Thymus (tissue), 11 donors: ENCODE measurements around the gene EP400. TPM values are rescaled to one million over a fixed set of nuclear protein-coding genes. Genes with fewer than 3 reads are reported as not detected.
"Not testable (repeated sequence)": the region's sequence is repeated elsewhere in the genome, so short reads cannot be mapped to it uniquely, and the experiment has no call there.

Experiments
- DNase-seq, 9 donors: peaks; one replicate each; pipeline ENCODE4 v3.0.0-alpha.2; 2013; ENCODE audit warnings: low spot score in 9 of 9, low read depth in 6 of 9, missing footprints in 1 of 9
- H3K27ac ChIP-seq, 2 donors: one replicate each; pipeline ENCODE4 v1.5.1; 2013; ENCODE audit warnings: control low read depth in 1 of 2, low read depth in 1 of 2, low read length in 1 of 2, mild to moderate bottlenecking in 1 of 2, moderate library complexity in 1 of 2
- H3K27me3 ChIP-seq, 2 donors: one replicate each; pipeline ENCODE4 v1.5.1; 2013; ENCODE audit warnings: low read length in 1 of 2; ENCODE audit not compliant: control insufficient read depth in 2 of 2, insufficient read depth in 1 of 2
- H3K36me3 ChIP-seq, 2 donors: one replicate each; pipeline ENCODE4 v1.5.1; 2013; ENCODE audit warnings: low read length in 1 of 2, mild to moderate bottlenecking in 1 of 2, moderate library complexity in 1 of 2; ENCODE audit not compliant: control insufficient read depth in 2 of 2, insufficient read depth in 2 of 2
- H3K4me1 ChIP-seq, 2 donors: one replicate each; pipeline ENCODE4 v1.5.1; 2013; ENCODE audit warnings: low read length in 2 of 2; ENCODE audit not compliant: control insufficient read depth in 2 of 2, insufficient read depth in 2 of 2
- H3K4me3 ChIP-seq, 2 donors: one replicate each; pipeline ENCODE4 v1.5.1; 2013; ENCODE audit warnings: low read length in 2 of 2, control low read depth in 1 of 2, mild to moderate bottlenecking in 1 of 2
- H3K9me3 ChIP-seq, 2 donors: one replicate each; pipeline ENCODE4 v1.5.1; 2013; ENCODE audit warnings: low read length in 1 of 2, mild to moderate bottlenecking in 1 of 2; ENCODE audit not compliant: control insufficient read depth in 2 of 2, insufficient read depth in 1 of 2
- WGBS: extraction: QIAGEN DNeasy Blood & Tissue Kit; methylation state at CpG from one replicate; pipeline ENCODE4 v1.1.7; 2013; 5-methylcytosine and 5-hydroxymethylcytosine counted together
- polyA plus RNA-seq: library from polyadenylated mRNA; stranded (reverse); fragments of 200-250 nt; gene quantifications from one replicate; pipeline ENCODE4 v1.2.3, GENCODE V29; 2013
- total RNA-seq: library from RNA; stranded (reverse); fragments of 120-200 nt; gene quantifications from one replicate; pipeline ENCODE4 v1.2.4, GENCODE V29; 2013
- donor health status: healthy.

The EP400 gene
- total and polyA plus RNA-seq, 2 donors, result 4.6 to 28.9 TPM

DNA sequence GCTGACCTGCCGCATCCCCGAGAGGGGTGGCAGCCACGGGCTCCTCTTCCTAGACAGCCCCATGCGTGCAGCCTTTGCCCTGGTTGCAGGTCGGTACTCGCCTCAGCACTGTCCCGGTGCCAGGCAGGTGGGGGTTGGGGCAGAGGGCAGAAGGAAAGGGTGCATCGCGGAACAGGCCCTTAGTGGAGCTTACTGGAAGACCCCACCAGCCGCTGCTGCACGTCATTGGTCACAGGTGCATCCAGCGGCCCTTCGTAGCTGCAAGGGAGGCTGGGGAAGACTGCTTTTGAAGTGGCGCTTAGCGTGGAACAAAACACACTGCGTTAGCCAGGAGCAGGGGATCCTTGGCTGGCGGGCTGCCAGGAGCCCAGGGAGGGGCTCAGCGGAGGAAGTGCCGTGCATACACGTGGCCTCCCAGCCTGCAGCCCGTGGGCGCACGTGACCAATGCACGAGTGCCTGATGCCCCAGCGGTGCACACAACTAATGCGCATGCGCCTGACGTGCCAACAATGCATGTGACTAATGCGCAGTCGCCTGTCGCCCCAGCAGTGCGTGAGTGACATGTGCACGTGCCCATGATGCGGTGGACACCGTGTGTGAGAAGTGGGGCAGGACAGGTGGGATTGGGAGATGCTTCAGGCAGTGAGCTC, 5.0 kb upstream of the EP400 start:
- WGBS, result 95% methylated on average over 35 of the region's 35 CpGs
- no peak for DNase-seq
- Histone ChIP-seq H3K4me3 (no peak overlapping the region), H3K36me3 (peaks cover 18 to 39% of the 10 kb centered on the region in 2 donors), H3K27me3 (no peaks in the 10 kb centered on the region), H3K27ac (no peak overlapping the region), H3K9me3 (peaks cover 0 to 4% of the 10 kb centered on the region in 2 donors), H3K4me1 (peaks cover 0 to 5% of the 10 kb centered on the region in 2 donors)

DNA sequence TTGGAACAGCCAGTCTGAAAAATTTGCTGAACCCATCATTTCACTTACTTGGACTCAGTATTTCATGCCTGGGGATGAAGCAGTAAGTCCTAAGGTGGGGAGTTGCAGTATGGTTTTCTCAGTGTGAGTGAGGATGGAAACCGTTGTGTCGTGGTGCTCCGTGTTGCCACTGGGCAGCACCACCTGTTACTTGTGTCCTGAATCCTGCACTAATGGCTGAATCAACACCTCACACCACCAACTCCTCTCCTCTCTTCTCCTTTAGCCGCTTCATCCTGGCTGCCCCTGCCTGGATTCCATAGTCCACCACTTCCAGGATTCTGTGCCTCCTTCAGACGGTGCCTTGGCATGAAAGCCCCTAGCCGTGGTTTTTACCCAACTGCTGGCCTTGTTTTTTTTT, 3.0 kb upstream of the EP400 start:
- 92% methylated on average over 6 of the region's 6 CpGs for WGBS
- DNase-seq, result no peak

GRCh38 chr12:131947482-131948027, 2.2 kb upstream of the EP400 start:
- peaks cover 0 to 4% of the 10 kb centered on the region in 2 donors for H3K9me3 ChIP-seq
- no peak overlapping the region for H3K4me3 ChIP-seq
- WGBS, result 69% methylated on average over 8 of the region's 8 CpGs
- no peak overlapping the region for H3K27ac ChIP-seq
- peaks cover 5 to 15% of the 10 kb centered on the region in 2 donors for H3K4me1 ChIP-seq
- H3K27me3 ChIP-seq, result no peaks in the 10 kb centered on the region
- peaks cover 0 to 19% of the 10 kb centered on the region in 2 donors for H3K36me3 ChIP-seq
- no peak for DNase-seq

More for the DNA sequence above, 3.0 kb upstream of the EP400 start:
- Histone ChIP-seq H3K27me3 (no peaks in the 10 kb centered on the region), H3K4me1 (peaks cover 5 to 15% of the 10 kb centered on the region in 2 donors), H3K4me3 (no peak overlapping the region), H3K36me3 (peaks cover 4 to 24% of the 10 kb centered on the region in 2 donors), H3K27ac (no peak overlapping the region), H3K9me3 (peaks cover 0 to 4% of the 10 kb centered on the region in 2 donors)

GRCh38 chr12:131948166-131948712, 1.5 kb upstream of the EP400 start:
- H3K27me3 ChIP-seq, result no peaks in the 10 kb centered on the region
- no peak for DNase-seq
- peaks cover 5 to 15% of the 10 kb centered on the region in 2 donors for H3K4me1 ChIP-seq
- H3K4me3 ChIP-seq, result no peak overlapping the region
- H3K36me3 ChIP-seq, result peaks cover 0 to 12% of the 10 kb centered on the region in 2 donors
- WGBS, result 88% methylated on average over 1 of the region's 1 CpG
- H3K27ac ChIP-seq, result no peak overlapping the region
- peaks cover 0 to 4% of the 10 kb centered on the region in 2 donors for H3K9me3 ChIP-seq

DNA sequence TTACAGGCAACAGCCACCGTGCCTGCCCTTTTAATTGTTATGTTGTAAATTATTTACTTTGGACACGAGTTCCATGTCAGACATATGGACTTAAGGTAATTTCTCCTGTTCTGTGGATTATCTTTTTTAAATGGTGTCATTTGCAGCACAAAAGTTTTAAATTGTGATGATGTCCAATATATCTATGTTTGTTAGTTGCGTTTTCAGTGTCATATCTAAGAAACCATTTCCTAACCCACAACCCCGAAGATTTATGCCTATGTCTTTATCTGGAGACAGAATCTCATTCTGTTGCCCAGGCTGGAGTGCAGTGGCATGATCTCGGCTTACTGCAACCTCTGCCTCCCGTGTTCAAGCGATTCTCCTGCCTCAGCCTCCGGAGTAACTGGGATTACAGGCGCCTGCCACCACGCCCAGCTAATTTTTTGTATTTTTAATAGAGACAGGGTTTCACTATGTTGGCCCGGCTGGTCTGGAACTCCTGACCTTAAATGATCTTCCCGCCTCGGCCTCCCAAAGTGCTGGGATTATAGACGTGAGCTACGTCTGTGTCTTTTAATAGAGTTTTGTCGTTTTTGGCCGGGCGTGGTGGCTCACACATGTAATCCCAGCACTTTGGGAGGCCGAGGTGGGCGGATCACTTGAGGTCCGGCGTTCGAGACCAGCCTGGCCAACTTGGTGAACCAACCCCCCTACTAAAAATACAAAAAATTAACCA, 870 bp upstream of the EP400 start:
- H3K36me3 ChIP-seq, H3K27me3 ChIP-seq, DNase-seq, H3K9me3 ChIP-seq: not testable (repeated sequence)
- Histone ChIP-seq H3K4me1 (peaks cover 5 to 15% of the 10 kb centered on the region in 2 donors), H3K27ac (peak overlapping the region in 1 of 2 donors; percentile 77), H3K4me3 (peak overlapping the region; percentile 77 to 98)
- 46% methylated on average over 23 of the region's 23 CpGs for WGBS

DNA sequence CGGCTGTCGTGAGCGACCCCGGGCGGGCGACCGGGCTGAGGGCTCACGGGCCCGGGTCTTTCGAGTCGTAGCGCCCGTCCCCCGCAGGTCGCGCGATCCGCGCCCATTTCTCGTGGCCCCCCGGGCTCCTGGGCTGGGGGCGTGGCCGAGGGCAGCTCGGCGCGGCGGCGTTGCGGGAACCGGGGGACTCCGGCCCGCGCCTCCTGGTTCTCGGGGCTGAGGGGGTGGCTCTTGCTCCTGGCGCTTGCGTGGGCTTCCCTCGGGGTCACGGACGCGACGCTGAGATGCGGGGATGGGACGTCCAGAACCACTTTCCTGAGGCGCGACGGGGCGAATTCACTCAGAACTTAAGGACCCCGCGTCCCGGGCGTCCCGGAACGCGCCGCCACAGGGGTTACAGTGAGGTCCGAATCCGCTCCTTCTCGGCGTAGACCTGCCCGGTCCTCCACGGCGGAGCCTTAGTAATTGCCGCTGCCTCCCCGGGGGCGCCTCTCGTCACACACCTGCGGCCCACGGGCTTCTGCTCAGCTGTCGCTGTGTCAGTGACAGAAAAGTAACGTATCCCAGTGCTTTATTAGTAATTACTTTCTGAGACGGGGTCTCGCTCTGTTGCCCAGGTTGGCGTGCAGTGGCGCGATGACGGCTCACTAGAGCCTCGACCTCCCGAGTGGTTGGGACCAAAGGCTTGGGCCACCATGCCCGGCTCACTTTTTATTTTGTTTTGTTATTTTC, 606 bp downstream of the EP400 start:
- Histone ChIP-seq H3K4me3 (peak overlapping the region; percentile 77 to 98), H3K36me3 (no peaks in the 10 kb centered on the region), H3K9me3 (no peaks in the 10 kb centered on the region), H3K27me3 (no peaks in the 10 kb centered on the region), H3K27ac (peak overlapping the region in 1 of 2 donors; percentile 60), H3K4me1 (peaks cover 5 to 15% of the 10 kb centered on the region in 2 donors)
- peak in 3 of 9 donors; percentile 12 to 46 (median 25) for DNase-seq
- 2% methylated on average over 79 of the region's 79 CpGs for WGBS

- not testable (repeated sequence) for H3K36me3 ChIP-seq, H3K4me3 ChIP-seq, H3K9me3 ChIP-seq, H3K27me3 ChIP-seq, H3K27ac ChIP-seq, DNase-seq
- 95% methylated on average over 9 of the region's 9 CpGs for WGBS
- H3K4me1 ChIP-seq, result peaks cover 5 to 23% of the 10 kb centered on the region in 2 donors
Observed at GRCh38 chr12:131953810-131954209, 4.1 kb downstream of the EP400 start.

DNA sequence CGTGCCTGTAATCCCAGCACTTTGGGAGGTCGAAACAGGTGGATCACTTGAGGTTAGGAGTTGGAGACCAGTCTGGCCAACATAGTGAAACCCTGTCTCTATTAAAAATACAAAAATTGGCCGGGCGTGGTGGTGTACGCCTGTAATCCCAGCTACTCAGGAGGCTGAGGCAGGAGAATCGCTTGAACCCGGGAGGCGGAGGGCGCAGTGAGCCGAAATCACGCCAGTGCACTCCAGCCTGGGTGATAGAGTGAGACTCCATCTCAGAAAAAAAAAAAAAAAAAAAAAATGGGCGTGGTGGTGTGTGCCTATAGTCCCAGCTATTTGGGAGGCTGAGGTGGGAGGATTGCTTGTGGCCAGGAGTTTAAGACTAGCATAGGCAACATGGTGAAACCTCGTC, 4.7 kb downstream of the EP400 start:
- H3K4me3 ChIP-seq, H3K27me3 ChIP-seq, H3K27ac ChIP-seq, H3K9me3 ChIP-seq, DNase-seq, H3K36me3 ChIP-seq: not testable (repeated sequence)
- H3K4me1 ChIP-seq, result peaks cover 5 to 19% of the 10 kb centered on the region in 2 donors
- 97% methylated on average over 13 of the region's 13 CpGs for whole genome bisulfite sequencing
